Thyroid gland (tissue), 4 donors: ENCODE data around the gene LAMB3. TPM values are rescaled to one million over a fixed set of nuclear protein-coding genes. Genes with fewer than 3 reads are reported as not detected.
A peak's percentile ranks its signal among the peaks of the same experiment; 100 is the strongest.

ENCODE experiments used
- DNase-seq, 2 donors: peaks; one replicate each; pipeline ENCODE4 v3.0.0-alpha.2; 2019
- H3K27ac ChIP-seq, 3 donors: fragments of 200-600 bp; sonication (generic); 1 replicate in 2 of 3; 2 replicates in 1 of 3; pipeline ENCODE4 v1.5.1; 2016 to 2019; ENCODE audit warnings: mild to moderate bottlenecking in 1 of 3, moderate library complexity in 1 of 3
- H3K27me3 ChIP-seq: fragments of 200-600 bp; sonication (generic); one replicate; pipeline ENCODE4 v1.5.1; 2019
- H3K36me3 ChIP-seq, 2 donors: fragments of 200-600 bp; sonication (generic); one replicate each; pipeline ENCODE4 v1.5.1; 2016 to 2019
- H3K4me1 ChIP-seq, 2 donors: fragments of 200-600 bp; sonication (generic); one replicate each; pipeline ENCODE4 v1.5.1; 2017 to 2019
- H3K4me3 ChIP-seq, 3 donors: fragments of 200-600 bp; sonication (generic); replicated peaks in 1 of 3; 1 replicate in 2 of 3; 2 replicates in 1 of 3; pipeline ENCODE4 v1.5.1; 2016; ENCODE audit warnings: mild to moderate bottlenecking in 1 of 3
- H3K9me3 ChIP-seq: fragments of 200-600 bp; sonication (generic); one replicate; pipeline ENCODE4 v1.5.1; 2017
- POLR2A ChIP-seq, 2 donors: fragments of 450-650 bp; IDR thresholded peaks; one replicate each; pipeline ENCODE4 v1.6.1; 2017; ENCODE audit warnings: antibody characterized with exemption in 2 of 2, mild to moderate bottlenecking in 2 of 2, moderate library complexity in 1 of 2
- WGBS, 2 donors: methylation state at CpG; one replicate each; pipeline ENCODE4 v1.1.5; 2017; 5-methylcytosine and 5-hydroxymethylcytosine counted together
- intact Hi-C: fragments of 100-400 bp; cut with DNase I; formaldehyde crosslinking; loops from one replicate; pipeline ENCODE4 v1.15.1; 2023
- total RNA-seq, 4 donors: library from RNA; depleted of rRNA; stranded (reverse); fragments of >200 nt; gene quantifications; one replicate each; pipeline ENCODE4 v1.2.3, GENCODE V29; 2016
- TF ChIP-seq, protein P1 (sequence below), 6 experiments: fragments of 200-600 bp in 3 of 6; fragments of 450-650 bp in 3 of 6; sonication (generic) in 3 of 6; IDR thresholded peaks; one replicate each; pipeline ENCODE4 v1.5.1; 2016 to 2019; ENCODE audit warnings: antibody characterized with exemption in 6 of 6, mild to moderate bottlenecking in 2 of 6, inconsistent platforms in 1 of 6, moderate library complexity in 1 of 6

LAMB3 gene
- total RNA-seq, 4 donors from 2014 or later = 0.56 to 5.6 (median 2.7) TPM

DNA sequence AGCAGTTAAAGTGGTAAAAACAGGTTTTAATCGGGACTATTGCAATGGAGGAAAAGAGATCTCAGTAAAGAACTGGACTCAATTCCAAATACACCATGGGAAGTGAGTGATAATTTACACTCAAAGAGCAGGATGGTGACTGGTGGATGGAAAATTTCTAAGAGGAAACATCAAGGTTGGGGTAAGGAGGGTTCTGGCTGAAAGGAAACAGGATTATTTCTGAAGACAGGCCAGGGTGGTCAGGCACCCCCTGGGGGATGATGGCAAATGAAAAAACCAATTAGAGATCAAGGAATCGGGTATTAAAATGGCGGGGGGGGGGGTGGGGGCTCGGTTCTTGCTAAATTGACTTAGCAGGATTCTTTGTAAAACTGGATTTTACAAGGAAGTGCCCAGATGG, 40.1 kb upstream of the LAMB3 start:
- Histone ChIP-seq H3K4me3 (no peak overlapping the region), H3K36me3 (no peaks in the 10 kb centered on the region), H3K27ac (no peak overlapping the region), H3K9me3 (no peaks in the 10 kb centered on the region), H3K4me1 (peaks cover under 1% of the 10 kb centered on the region in 2 donors), H3K27me3 (no peaks in the 10 kb centered on the region)
- intact Hi-C loops = loop anchor here (5.0 to 10.0 kb wide), 2 partner anchors 87 to 115 kb away; no protein-coding TSS in a partner anchor
- TF ChIP-seq POLR2A (IDR thresholded peaks at IDR 0.05) = no peak
- TF ChIP-seq, protein P1, sequence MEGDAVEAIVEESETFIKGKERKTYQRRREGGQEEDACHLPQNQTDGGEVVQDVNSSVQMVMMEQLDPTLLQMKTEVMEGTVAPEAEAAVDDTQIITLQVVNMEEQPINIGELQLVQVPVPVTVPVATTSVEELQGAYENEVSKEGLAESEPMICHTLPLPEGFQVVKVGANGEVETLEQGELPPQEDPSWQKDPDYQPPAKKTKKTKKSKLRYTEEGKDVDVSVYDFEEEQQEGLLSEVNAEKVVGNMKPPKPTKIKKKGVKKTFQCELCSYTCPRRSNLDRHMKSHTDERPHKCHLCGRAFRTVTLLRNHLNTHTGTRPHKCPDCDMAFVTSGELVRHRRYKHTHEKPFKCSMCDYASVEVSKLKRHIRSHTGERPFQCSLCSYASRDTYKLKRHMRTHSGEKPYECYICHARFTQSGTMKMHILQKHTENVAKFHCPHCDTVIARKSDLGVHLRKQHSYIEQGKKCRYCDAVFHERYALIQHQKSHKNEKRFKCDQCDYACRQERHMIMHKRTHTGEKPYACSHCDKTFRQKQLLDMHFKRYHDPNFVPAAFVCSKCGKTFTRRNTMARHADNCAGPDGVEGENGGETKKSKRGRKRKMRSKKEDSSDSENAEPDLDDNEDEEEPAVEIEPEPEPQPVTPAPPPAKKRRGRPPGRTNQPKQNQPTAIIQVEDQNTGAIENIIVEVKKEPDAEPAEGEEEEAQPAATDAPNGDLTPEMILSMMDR (IDR thresholded peaks at IDR 0.05) = no peak
- no peak for DNase-seq
- WGBS, 2 donors = 49 to 61% methylated on average over 4 of the region's 4 CpGs

DNA sequence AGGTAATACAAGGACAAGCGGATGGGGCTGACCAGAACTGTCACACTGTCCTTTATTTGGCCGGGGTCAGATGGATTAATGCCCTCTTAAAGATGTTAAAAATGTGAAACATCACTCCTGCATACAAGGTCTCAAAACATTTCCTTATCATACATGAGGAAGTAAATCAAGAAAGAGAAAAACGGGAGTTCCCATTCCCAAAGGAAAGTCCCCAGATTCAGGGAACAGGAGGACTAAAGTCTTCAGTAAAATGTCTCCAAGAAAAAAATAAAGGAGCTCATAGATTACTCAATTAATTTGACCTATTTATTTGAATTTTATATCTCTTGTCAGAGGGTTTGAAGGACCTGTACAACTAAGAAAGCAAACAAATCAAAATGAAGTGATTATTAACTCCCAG, 39.0 kb upstream of the LAMB3 start:
- H3K4me1 ChIP-seq = peaks cover 3 to 6% of the 10 kb centered on the region in 2 donors
- 85 to 86% methylated on average over 3 of the region's 3 CpGs for WGBS, 2 donors
- no peak overlapping the region for H3K4me3 ChIP-seq
- no peaks in the 10 kb centered on the region for H3K9me3 ChIP-seq
- no peak overlapping the region for H3K27ac ChIP-seq
- intact Hi-C loops = loop anchor here (5.0 to 10.0 kb wide), 2 partner anchors 86 to 114 kb away; no protein-coding TSS in a partner anchor
- TF ChIP-seq POLR2A (IDR thresholded peaks at IDR 0.05) = no peak
- TF ChIP-seq, protein P1 (IDR thresholded peaks at IDR 0.05) = no peak
- H3K36me3 ChIP-seq = no peaks in the 10 kb centered on the region
- H3K27me3 ChIP-seq = no peaks in the 10 kb centered on the region
- no peak for DNase-seq

DNA sequence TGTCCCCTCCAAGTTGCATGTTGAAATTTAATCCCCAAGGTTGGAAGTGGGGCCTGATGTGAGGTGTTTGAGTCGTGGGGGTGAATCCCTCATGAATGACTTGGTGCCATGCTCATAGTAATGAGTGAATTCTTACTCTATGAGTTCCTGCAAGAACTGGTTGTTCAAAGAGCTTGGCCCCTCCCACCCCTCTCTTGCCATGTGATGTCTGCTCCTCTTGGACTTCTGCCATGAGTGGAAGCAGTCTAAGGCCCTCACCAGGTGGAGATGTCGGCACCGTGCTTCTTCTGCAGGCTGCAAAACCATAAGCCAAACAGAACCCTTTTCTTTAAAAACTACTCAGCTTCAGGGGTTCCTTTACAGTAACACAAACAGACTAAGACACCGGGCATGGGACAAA, 37.3 kb upstream of the LAMB3 start:
- H3K4me3 ChIP-seq = no peak overlapping the region
- peaks cover 3 to 6% of the 10 kb centered on the region in 2 donors for H3K4me1 ChIP-seq
- H3K36me3 ChIP-seq = no peaks in the 10 kb centered on the region
- H3K9me3 ChIP-seq = no peaks in the 10 kb centered on the region
- TF ChIP-seq, protein P1 (IDR thresholded peaks at IDR 0.05) = no peak
- no peak for TF ChIP-seq POLR2A (IDR thresholded peaks at IDR 0.05)
- no peak overlapping the region for H3K27ac ChIP-seq
- intact Hi-C loops = no loop called here
- no peaks in the 10 kb centered on the region for H3K27me3 ChIP-seq
- DNase-seq = peak; percentile 35 to 41
- 60 to 69% methylated on average over 4 of the region's 4 CpGs for whole genome bisulfite sequencing, 2 donors

DNA sequence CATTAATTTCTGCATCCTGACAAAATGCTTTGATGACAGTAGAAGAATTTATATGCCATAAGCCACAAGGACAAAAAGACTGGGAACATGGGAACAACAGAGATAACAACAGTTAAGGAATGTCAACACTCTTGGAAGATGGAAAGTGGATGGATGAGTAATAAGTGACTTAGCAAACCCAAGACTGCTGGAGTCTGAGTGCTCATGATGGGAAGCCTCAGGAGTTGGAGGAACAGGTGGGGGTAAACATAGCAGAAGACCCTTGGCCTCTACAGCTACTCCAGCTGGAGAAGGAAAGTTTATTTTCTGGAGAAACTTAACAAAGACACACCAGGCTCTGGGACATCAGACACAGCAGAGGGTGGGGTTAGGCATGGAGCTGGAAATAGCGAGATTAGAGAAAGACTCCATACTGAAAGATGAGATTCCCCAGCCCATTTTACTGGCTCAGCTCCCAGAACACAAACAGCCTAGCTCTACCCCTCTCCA, 36.6 kb upstream of the LAMB3 start:
- H3K9me3 ChIP-seq = no peaks in the 10 kb centered on the region
- 63 to 79% methylated on average over 1 of the region's 1 CpG for WGBS, 2 donors
- intact Hi-C loops = no loop called here
- H3K27me3 ChIP-seq = no peaks in the 10 kb centered on the region
- H3K36me3 ChIP-seq = no peaks in the 10 kb centered on the region
- no peak overlapping the region for H3K27ac ChIP-seq
- DNase-seq = no peak
- no peak overlapping the region for H3K4me3 ChIP-seq
- no peak for TF ChIP-seq POLR2A (IDR thresholded peaks at IDR 0.05)
- TF ChIP-seq, protein P1 (IDR thresholded peaks at IDR 0.05) = no peak
- H3K4me1 ChIP-seq = peaks cover 3 to 6% of the 10 kb centered on the region in 2 donors

DNA sequence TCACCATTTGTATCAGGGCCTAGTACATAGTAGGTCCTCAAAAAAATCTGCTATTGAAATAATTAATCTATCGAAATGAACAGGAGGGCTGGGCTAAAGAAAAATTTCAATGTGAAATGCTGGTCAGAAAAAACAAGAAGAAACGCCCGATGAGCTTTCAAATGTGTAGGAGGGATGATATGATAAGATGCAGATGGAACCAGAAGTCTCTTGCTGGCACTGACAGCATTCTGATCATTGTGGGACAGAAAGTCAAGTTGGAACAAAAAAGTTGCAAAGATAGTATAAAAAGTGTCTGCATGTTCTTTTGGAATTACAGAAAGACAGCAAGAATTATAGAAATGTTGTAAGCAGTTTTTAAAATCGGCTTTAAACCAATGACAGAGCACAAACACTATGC, 34.1 kb upstream of the LAMB3 start:
- Histone ChIP-seq H3K36me3 (no peaks in the 10 kb centered on the region), H3K4me3 (no peak overlapping the region), H3K4me1 (peaks cover 3 to 6% of the 10 kb centered on the region in 2 donors), H3K9me3 (no peaks in the 10 kb centered on the region), H3K27me3 (no peaks in the 10 kb centered on the region), H3K27ac (no peak overlapping the region)
- TF ChIP-seq, protein P1 (IDR thresholded peaks at IDR 0.05) = no peak
- no peak for TF ChIP-seq POLR2A (IDR thresholded peaks at IDR 0.05)
- 81 to 85% methylated on average over 4 of the region's 4 CpGs for WGBS, 2 donors
- no peak for DNase-seq
- intact Hi-C loops = no loop called here
